NCI-H1092 treated with DMSO at 0.1 percent for 48 hours (cell line): ENCODE results near the gene CNTRL.
"Not testable (repeated sequence)": the region's sequence is repeated elsewhere in the genome, so short reads cannot be mapped to it uniquely, and the experiment has no call there.

Experiments
- DNase-seq: peaks from one replicate; lab custom pipeline; 2025; lab: John Stamatoyannopoulos, UW

Gene CNTRL

GRCh38 chr9:121074370-121075250, at the start of gene CNTRL:
TSS of gene CNTRL (plus strand) at chr9:121074955. CDS start at chr9:121088327, 13,372 bp downstream.
- peak; percentile 92 for DNase-seq

- no peak for DNase-seq
Observed at GRCh38 chr9:121026260-121026691, 48.5 kb upstream of the CNTRL start.

GRCh38 chr9:121026768-121027167, 48.0 kb upstream of the CNTRL start:
- DNase-seq, result no peak

GRCh38 chr9:121028285-121028684, 46.5 kb upstream of the CNTRL start:
- not testable (repeated sequence) for DNase-seq

- no peak for DNase-seq
Observed at GRCh38 chr9:121029469-121029868, 45.3 kb upstream of the CNTRL start.

GRCh38 chr9:121034529-121034928, 40.2 kb upstream of the CNTRL start:
- no peak for DNase-seq

- not testable (repeated sequence) for DNase-seq
Observed at GRCh38 chr9:121035717-121036116, 39.0 kb upstream of the CNTRL start.

- no peak for DNase-seq
Observed at GRCh38 chr9:121038362-121038761, 36.4 kb upstream of the CNTRL start.

GRCh38 chr9:121038804-121039203, 36.0 kb upstream of the CNTRL start:
- no peak for DNase-seq

- DNase-seq, result no peak
Observed at GRCh38 chr9:121048175-121048574, 26.6 kb upstream of the CNTRL start.

- DNase-seq, result no peak
Observed at GRCh38 chr9:121048618-121049017, 26.1 kb upstream of the CNTRL start.

- no peak for DNase-seq
Observed at GRCh38 chr9:121050128-121050988, 24.4 kb upstream of the CNTRL start, which contains the start of gene C5. TSS of gene C5 (minus strand) at chr9:121050275. CDS start at chr9:121050246, 29 bp downstream.

GRCh38 chr9:121053544-121053943, 21.2 kb upstream of the CNTRL start:
- DNase-seq, result no peak

GRCh38 chr9:121055642-121056143, 19.1 kb upstream of the CNTRL start:
- no peak for DNase-seq

GRCh38 chr9:121057821-121058220, 16.9 kb upstream of the CNTRL start:
- no peak for DNase-seq

GRCh38 chr9:121059513-121059912, 15.2 kb upstream of the CNTRL start:
- no peak for DNase-seq

- peak; percentile 28 for DNase-seq
Observed at GRCh38 chr9:121059998-121060636, 14.6 kb upstream of the CNTRL start.

GRCh38 chr9:121066850-121067249, 7.9 kb upstream of the CNTRL start:
- DNase-seq, result no peak

- DNase-seq, result no peak
Observed at GRCh38 chr9:121067640-121068039, 7.1 kb upstream of the CNTRL start.

- DNase-seq, result no peak
Observed at GRCh38 chr9:121069396-121069795, 5.4 kb upstream of the CNTRL start.

GRCh38 chr9:121071370-121071755, 3.4 kb upstream of the CNTRL start:
- DNase-seq, result no peak
